ENCODE results near the gene PER1. TPM values are rescaled to one million over a fixed set of nuclear protein-coding genes. Genes with fewer than 3 reads are reported as not detected.

The PER1 gene
- total and polyA plus RNA-seq, 2 of the 13 experiments (the other 11 are each of a cell fraction or from before 2014, with no cell fraction given) = 2.6 to 3.6 TPM

DNA sequence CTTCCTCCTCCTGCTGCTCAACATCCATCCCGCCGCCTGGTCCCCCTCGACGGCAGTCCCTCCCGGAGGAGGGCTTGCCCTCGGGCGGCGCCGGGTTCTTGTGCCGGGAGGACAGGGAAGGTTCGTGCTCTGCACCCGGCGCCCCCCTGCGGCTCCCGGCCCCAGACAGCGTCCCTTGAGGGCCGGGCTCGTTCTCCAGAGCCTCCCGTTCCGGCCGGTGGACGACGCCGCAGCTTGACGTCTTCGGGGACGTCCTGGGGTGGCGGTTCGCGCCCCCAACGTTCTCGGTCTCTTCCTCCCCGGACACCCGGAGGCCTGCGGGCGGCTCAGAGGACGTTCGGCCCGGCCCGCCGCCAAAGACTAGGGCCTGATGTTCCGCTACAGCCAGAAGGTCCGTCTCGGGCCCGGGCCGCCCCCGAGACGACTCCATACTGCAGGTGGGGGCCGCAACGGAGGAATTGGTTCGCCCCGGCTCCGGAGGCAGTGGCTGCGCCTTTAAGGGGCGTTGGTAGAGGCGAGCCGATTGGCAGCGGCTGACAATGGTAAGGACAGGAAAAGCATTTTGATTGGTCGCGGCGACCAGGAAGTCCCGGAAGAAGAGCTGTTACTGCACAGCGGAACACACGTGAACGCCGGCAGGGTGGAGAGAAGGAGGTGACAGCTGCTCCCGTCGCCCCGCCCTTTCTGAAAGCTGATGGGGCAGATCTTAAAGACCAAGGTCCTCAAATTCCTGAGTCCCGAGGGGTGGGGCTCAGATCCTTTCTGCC lies 37.7 kb upstream of the PER1 start, which contains the start of gene BORCS6 (continued):
- TF ChIP-seq, protein P1, sequence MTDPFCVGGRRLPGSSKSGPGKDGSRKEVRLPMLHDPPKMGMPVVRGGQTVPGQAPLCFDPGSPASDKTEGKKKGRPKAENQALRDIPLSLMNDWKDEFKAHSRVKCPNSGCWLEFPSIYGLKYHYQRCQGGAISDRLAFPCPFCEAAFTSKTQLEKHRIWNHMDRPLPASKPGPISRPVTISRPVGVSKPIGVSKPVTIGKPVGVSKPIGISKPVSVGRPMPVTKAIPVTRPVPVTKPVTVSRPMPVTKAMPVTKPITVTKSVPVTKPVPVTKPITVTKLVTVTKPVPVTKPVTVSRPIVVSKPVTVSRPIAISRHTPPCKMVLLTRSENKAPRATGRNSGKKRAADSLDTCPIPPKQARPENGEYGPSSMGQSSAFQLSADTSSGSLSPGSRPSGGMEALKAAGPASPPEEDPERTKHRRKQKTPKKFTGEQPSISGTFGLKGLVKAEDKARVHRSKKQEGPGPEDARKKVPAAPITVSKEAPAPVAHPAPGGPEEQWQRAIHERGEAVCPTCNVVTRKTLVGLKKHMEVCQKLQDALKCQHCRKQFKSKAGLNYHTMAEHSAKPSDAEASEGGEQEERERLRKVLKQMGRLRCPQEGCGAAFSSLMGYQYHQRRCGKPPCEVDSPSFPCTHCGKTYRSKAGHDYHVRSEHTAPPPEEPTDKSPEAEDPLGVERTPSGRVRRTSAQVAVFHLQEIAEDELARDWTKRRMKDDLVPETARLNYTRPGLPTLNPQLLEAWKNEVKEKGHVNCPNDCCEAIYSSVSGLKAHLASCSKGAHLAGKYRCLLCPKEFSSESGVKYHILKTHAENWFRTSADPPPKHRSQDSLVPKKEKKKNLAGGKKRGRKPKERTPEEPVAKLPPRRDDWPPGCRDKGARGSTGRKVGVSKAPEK (CRISPR knock-in tag; IDR thresholded peaks at IDR 0.05; ENCODE audit: borderline replicate concordance) = no peak
- TF ChIP-seq, protein P2, sequence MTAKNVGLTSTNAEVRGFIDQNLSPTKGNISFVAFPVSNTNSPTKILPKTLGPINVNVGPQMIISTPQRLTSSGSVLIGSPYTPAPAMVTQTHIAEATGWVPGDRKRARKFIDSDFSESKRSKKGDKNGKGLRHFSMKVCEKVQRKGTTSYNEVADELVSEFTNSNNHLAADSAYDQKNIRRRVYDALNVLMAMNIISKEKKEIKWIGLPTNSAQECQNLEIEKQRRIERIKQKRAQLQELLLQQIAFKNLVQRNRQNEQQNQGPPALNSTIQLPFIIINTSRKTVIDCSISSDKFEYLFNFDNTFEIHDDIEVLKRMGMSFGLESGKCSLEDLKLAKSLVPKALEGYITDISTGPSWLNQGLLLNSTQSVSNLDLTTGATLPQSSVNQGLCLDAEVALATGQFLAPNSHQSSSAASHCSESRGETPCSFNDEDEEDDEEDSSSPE (CRISPR knock-in tag; IDR thresholded peaks at IDR 0.05) = no peak
- TF ChIP-seq NR2C2 (CRISPR knock-in tag; IDR thresholded peaks at IDR 0.05; ENCODE audit: borderline replicate concordance) (peak; percentile 38; the same call in 1 of the 2 replicates), ZNF773 (CRISPR knock-in tag; IDR thresholded peaks at IDR 0.05; ENCODE audit: borderline replicate concordance) (no peak), CBFB (CRISPR knock-in tag; IDR thresholded peaks at IDR 0.05) (0 out of 2 replicates have a peak, but pooled peaks have one; percentile 44), MIER3 (CRISPR knock-in tag; IDR thresholded peaks at IDR 0.05; ENCODE audit: borderline replicate concordance) (no peak), REPIN1 (CRISPR knock-in tag; IDR thresholded peaks at IDR 0.05; ENCODE audit: borderline replicate concordance, low read depth) (no peak), FOXC1 (CRISPR knock-in tag; IDR thresholded peaks at IDR 0.05; ENCODE audit: borderline replicate concordance) (no peak), ZNF878 (CRISPR knock-in tag; IDR thresholded peaks at IDR 0.05) (no peak), ZBTB7B (CRISPR knock-in tag; IDR thresholded peaks at IDR 0.05) (no peak), ZNF619 (CRISPR knock-in tag; IDR thresholded peaks at IDR 0.05) (no peak), ZNF616 (CRISPR knock-in tag; IDR thresholded peaks at IDR 0.05; ENCODE audit: low read depth) (no peak), SALL2 (CRISPR knock-in tag; IDR thresholded peaks at IDR 0.05) (no peak), ZFYVE20 (CRISPR knock-in tag; IDR thresholded peaks at IDR 0.05; ENCODE audit: borderline replicate concordance, low read depth) (no peak)
- TF ChIP-seq, protein P3, sequence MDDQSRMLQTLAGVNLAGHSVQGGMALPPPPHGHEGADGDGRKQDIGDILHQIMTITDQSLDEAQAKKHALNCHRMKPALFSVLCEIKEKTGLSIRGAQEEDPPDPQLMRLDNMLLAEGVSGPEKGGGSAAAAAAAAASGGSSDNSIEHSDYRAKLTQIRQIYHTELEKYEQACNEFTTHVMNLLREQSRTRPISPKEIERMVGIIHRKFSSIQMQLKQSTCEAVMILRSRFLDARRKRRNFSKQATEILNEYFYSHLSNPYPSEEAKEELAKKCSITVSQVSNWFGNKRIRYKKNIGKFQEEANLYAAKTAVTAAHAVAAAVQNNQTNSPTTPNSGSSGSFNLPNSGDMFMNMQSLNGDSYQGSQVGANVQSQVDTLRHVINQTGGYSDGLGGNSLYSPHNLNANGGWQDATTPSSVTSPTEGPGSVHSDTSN (CRISPR knock-in tag; IDR thresholded peaks at IDR 0.05; ENCODE audit: borderline replicate concordance) = no peak
- TF ChIP-seq, protein P4, sequence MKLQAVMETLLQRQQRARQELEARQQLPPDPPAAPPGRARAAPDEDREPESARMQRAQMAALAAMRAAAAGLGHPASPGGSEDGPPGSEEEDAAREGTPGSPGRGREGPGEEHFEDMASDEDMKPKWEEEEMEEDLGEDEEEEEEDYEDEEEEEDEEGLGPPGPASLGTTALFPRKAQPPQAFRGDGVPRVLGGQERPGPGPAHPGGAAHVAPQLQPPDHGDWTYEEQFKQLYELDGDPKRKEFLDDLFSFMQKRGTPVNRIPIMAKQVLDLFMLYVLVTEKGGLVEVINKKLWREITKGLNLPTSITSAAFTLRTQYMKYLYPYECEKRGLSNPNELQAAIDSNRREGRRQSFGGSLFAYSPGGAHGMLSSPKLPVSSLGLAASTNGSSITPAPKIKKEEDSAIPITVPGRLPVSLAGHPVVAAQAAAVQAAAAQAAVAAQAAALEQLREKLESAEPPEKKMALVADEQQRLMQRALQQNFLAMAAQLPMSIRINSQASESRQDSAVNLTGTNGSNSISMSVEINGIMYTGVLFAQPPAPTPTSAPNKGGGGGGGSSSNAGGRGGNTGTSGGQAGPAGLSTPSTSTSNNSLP (IDR thresholded peaks at IDR 0.05; ENCODE audit: low read depth, low read length) = no peak
- TF ChIP-seq, protein P5, sequence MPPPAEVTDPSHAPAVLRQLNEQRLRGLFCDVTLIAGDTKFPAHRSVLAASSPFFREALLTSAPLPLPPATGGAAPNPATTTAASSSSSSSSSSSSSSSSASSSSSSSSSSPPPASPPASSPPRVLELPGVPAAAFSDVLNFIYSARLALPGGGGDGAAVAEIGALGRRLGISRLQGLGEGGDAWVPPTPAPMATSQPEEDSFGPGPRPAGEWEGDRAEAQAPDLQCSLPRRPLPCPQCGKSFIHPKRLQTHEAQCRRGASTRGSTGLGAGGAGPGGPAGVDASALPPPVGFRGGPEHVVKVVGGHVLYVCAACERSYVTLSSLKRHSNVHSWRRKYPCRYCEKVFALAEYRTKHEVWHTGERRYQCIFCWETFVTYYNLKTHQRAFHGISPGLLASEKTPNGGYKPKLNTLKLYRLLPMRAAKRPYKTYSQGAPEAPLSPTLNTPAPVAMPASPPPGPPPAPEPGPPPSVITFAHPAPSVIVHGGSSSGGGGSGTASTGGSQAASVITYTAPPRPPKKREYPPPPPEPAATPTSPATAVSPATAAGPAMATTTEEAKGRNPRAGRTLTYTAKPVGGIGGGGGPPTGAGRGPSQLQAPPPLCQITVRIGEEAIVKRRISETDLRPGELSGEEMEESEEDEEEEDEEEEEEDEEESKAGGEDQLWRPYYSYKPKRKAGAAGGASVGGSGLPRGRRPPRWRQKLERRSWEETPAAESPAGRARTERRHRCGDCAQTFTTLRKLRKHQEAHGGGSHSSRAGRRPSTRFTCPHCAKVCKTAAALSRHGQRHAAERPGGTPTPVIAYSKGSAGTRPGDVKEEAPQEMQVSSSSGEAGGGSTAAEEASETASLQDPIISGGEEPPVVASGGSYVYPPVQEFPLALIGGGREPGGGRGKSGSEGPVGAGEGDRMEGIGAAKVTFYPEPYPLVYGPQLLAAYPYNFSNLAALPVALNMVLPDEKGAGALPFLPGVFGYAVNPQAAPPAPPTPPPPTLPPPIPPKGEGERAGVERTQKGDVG (CRISPR knock-in tag; IDR thresholded peaks at IDR 0.05; ENCODE audit: borderline replicate concordance) = no peak

Measured in HepG2 (cell line).